Measurements from ENCODE around the gene ACVR2B.

- TF ChIP-seq CTCF (IDR thresholded peaks at IDR 0.05; ENCODE audit: low read depth, low read length) (no peak), EZH2phosphoT487 (IDR thresholded peaks at IDR 0.05; ENCODE audit: low read depth) (no peak)
These were observed 2.1 kb downstream of the ACVR2B start for GRCh38 chr3:38455639-38456430.
